HEK293 (cell line): Measurements from ENCODE around the gene PKHD1.
"Not testable (repeated sequence)": the region's sequence is repeated elsewhere in the genome, so short reads cannot be mapped to it uniquely, and the experiment has no call there.

ENCODE experiments used
- CTCF ChIP-seq: fragments of 450-650 bp; formaldehyde crosslinking; IDR thresholded peaks from 2 replicates; pipeline ENCODE4 v1.5.1; 2016; ENCODE audit warnings: missing biosample characterization, missing genetic modification characterization
- GLI2 ChIP-seq: fragments of 450-650 bp; formaldehyde crosslinking; IDR thresholded peaks from 2 replicates; pipeline ENCODE4; 2017; ENCODE audit warnings: missing biosample characterization, missing genetic modification characterization, low read depth, borderline replicate concordance
- PATZ1 ChIP-seq: fragments of 450-650 bp; formaldehyde crosslinking; IDR thresholded peaks from 2 replicates; pipeline ENCODE4 v1.5.1; 2016; ENCODE audit warnings: missing biosample characterization, missing genetic modification characterization
- PRDM10 ChIP-seq: fragments of 450-650 bp; formaldehyde crosslinking; IDR thresholded peaks from 2 replicates; pipeline ENCODE4 v1.5.1; 2016; ENCODE audit warnings: missing biosample characterization, missing genetic modification characterization
- REST ChIP-seq: fragments of 450-650 bp; formaldehyde crosslinking; IDR thresholded peaks from 2 replicates; pipeline ENCODE4 v1.5.1; 2016; ENCODE audit warnings: missing biosample characterization, missing genetic modification characterization
- SCRT2 ChIP-seq: fragments of 450-650 bp; formaldehyde crosslinking; IDR thresholded peaks from 2 replicates; pipeline ENCODE4 v1.5.1; 2016; ENCODE audit warnings: missing biosample characterization, missing genetic modification characterization
- ZBTB1 ChIP-seq: fragments of 450-650 bp; formaldehyde crosslinking; IDR thresholded peaks from 2 replicates; pipeline ENCODE4 v1.5.1; 2016; ENCODE audit warnings: missing biosample characterization, missing genetic modification characterization
- ZNF544 ChIP-seq: fragments of 450-650 bp; formaldehyde crosslinking; IDR thresholded peaks from 2 replicates; pipeline ENCODE4 v1.5.0; 2017; ENCODE audit warnings: missing biosample characterization, missing genetic modification characterization
- ZNF660 ChIP-seq: fragments of 450-650 bp; IDR thresholded peaks from 2 replicates; pipeline ENCODE4 v1.5.1; 2018; ENCODE audit warnings: missing biosample characterization, mild to moderate bottlenecking, missing genetic modification characterization

GRCh38 chr6:51918347-51918746 lies 169.1 kb downstream of the PKHD1 start:
- TF ChIP-seq ZBTB1, ZNF544, ZNF660, CTCF, PRDM10, SCRT2, REST, PATZ1, GLI2 (tag by site-specific recombination): not testable (repeated sequence)
